NK-92 (cell line): ENCODE data around the gene NUP153.

ENCODE experiments used
- DNase-seq: peaks from one replicate; lab custom pipeline; 2025; ENCODE audit not compliant: unreplicated experiment; lab: John Stamatoyannopoulos, UW

The NUP153 gene

GRCh38 chr6:17672064-17672718 is 34.5 kb downstream of the NUP153 start:
- DNase-seq, result no peak

DNA sequence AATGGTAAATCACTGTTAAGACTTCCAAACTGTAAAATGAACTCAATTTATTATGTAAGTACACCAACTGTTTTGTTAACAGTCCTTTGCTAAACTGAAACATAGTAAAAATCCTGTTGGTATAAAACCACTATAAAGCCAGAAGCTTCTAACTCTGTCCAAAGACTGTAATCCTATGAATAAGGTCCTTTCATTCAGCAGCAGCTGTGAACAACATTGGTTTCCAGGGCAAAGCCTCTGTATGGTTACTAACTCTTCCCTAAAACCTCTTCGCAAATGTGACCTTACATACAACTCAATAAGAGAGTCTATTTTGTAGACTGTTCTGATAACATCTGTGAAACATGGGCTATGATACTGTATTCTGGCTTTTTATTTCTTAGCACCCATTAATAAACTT is 40.1 kb downstream of the NUP153 start:
- DNase-seq, result no peak

DNA sequence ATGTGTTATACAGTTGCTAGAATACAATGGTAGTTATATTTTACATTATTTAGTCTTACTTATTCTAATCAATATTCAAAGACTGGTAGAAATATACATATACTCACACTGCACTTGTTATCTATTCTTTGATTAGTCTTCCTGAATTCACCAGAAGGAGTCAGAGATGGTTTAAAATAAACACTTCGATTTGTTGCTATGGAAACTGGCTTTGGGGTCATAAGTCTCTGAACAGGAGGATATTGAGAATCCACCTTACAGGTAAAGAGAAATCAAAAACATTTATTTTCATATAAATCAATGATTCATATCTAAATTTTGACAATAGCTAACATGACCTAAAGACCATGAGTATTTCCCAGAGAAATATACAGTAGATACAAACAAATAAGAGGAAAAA is 41.6 kb downstream of the NUP153 start:
- no peak for DNase-seq

GRCh38 chr6:17663226-17663625 is 43.5 kb downstream of the NUP153 start:
- no peak for DNase-seq

DNA sequence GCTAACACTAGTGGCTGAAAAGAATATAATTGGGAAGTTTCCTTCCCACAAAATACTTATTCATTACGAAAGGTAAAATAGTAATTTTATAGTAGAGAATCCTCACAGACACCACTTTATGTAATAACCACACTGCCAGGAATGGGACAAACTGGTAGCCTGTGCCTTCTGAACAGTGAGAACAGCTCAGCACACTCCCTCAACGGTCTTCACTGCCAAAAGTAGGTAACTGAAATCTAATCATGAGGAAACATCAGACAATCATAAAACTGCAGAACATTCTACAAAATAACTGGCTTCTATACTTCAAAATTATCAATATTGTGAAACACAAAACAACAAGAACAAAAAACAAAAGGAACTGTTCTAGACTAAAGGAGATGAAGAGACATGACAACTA is 44.1 kb downstream of the NUP153 start:
- DNase-seq, result no peak

DNA sequence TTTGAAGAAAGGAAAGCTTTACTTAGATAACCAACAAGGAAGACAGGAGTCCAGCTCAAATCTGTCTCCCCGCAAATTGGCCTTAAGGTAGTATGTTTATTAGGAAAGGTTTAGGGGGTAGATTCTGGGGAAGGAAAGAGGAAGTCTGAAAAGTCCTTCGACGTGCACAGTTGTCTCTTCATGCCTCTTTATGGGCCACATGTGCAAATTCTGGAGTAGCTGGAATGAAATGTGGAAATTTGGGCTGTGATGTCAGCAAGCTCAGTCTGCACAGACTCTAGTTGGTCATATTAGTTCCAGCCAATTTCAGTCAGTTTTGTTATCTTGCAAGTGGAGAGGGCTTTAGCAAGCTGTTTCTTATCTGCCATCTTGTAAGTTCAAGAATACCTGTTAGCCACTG is 50.1 kb downstream of the NUP153 start:
- DNase-seq, result no peak

DNA sequence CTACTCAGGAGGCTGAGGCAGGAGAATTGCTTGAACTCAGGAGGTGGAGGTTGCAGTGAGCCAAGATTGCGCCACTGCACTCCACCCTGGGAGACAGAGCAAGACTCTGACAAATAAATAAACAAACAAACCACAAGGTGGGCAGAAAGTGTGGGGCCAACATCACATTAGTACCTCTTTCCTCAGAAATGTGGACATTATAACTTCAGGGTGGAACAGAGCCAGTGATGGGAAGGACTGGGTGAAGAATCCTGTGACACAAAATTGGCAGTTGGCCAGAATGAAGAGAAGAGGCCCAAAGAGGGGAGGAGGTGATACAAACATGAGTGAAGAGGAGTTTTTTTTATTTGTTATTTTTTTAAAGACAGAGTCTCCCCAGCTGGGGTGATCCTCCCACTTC is 50.6 kb downstream of the NUP153 start:
- DNase-seq, result no peak

- no peak for DNase-seq
Measured at GRCh38 chr6:17653198-17653882, 53.4 kb downstream of the NUP153 start.

GRCh38 chr6:17650656-17651309 is 55.9 kb downstream of the NUP153 start:
- DNase-seq, result no peak

DNA sequence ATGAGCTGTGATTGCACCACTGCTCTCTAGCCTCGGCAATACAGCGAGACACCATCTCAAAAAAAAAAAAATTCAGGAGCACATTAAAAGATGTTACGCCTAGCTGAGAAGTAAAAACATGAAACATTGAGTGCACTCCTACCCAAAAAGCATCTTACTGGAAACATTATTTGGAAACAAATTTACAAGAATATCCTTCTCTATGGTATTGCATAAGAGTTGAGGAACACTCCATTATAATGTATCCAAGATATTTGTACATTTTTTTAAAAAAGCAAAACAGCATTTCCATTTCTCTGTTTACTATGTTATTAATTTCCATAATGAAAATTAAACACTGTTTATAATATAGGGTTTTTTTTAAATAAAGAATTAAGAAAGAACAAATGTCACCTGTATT is 58.0 kb downstream of the NUP153 start:
- no peak for DNase-seq

DNA sequence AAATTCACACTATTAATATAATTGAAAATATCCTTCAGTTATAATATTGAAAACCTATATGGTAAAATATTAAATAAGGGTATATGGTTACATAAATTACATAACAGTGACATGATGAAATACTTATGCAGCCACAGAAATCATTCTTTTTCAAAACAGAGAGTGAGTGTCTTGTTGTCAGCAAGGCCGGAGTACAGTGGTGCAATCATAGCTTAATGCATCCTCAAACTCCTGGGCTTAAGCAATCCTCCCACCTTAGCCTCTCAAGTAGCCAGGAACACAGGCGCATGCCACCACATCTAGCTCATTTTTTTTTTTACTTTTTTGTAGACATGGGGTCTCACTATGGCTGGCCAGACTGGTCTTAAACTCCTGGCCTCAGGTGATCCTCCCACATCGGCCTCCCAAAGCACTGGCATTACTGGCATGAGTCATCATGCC is 66.2 kb downstream of the NUP153 start:
- DNase-seq, result no peak

DNA sequence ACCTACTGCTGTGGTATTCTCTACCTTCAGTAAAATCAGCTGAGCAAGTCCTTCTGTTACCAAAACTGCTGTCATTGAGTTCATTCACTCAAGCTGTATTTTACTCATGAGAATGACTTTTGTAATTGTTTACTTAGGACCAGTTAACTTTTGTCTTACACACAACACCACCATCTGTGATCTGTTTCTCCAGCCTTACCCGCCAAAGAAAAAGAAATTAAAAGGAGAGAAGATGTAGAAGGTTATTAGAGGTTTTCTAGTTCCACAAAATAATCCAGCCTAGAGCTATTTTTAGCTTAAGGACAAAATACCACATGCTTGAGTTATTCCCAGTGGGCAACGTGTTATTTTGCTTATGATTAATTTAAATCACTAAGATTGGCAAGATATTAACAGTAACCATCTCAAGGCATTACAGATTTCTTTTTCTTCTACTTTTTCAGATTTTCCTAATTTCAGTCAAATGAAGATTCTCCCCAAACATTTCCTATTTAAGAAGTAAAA is 68.5 kb downstream of the NUP153 start:
- DNase-seq, result no peak

DNA sequence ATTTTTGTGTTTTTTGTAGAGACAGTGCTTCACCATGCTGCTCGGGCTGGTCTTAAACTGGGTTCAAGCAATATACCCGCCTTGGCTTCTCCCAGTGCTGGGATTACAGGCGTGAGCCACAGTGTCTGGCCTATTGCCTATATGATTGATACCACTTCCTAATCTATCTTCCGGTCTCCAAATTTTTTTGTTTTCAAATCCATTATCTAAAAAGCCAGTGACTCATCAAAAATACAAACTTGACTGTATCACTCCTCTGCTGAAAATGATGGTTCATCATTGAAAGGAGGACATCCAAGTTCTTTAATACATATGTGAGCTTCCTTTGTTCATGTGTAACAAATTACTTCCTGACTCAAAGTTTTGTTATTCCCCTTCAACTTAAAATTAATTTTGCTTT is 71.2 kb downstream of the NUP153 start:
- DNase-seq, result no peak

DNA sequence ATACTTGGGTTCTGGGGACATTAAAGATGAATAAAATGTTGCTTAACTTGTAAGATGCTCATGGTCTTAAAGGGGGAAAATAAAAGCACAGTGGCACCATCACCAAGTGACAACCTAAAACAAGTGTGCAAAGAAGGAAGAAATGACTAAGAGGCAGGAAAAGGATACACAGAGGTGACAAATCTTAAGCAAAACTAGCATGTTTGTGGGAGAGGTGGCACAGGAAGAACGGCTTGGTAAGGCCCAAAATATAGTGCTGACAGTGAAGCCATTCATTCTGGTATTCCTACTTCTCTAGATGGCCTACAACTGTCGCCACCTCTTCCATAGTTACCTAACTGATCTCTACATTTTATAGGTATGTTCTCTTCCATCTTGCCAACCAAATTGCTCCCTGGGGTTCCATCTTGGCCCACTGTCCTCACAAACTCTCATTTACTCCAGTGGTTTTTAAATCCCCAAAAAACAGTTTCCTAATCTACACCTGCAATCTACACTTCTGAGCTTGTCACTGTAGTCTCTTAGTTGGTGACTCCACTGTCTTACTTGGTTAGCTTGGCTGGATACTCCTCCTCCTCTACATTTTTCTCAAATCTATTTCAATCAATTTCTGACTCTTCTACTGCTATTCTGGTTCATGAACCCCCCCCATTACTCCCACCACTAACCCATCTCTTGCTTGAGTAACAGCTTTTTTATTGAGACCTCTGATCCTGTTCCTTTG is 73.1 kb downstream of the NUP153 start:
- no peak for DNase-seq

DNA sequence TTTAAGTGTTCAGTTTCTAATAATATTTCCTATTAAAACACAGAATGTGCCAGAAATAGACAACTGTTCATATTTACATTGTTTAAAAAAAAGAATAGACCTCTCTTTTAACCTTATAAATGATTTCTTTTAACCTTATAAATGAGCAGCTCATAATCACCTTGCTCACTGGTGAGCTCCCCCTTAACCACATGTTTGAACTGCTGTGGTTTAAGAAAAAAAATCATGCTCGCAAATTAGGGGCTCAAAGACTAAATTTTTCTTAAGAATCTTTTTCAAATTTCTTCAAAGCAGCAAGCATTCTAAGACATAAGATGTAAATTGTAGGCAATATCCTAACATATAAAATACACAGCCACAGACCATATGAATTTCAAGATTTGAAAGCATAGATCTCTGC is 73.8 kb downstream of the NUP153 start:
- DNase-seq, result no peak

DNA sequence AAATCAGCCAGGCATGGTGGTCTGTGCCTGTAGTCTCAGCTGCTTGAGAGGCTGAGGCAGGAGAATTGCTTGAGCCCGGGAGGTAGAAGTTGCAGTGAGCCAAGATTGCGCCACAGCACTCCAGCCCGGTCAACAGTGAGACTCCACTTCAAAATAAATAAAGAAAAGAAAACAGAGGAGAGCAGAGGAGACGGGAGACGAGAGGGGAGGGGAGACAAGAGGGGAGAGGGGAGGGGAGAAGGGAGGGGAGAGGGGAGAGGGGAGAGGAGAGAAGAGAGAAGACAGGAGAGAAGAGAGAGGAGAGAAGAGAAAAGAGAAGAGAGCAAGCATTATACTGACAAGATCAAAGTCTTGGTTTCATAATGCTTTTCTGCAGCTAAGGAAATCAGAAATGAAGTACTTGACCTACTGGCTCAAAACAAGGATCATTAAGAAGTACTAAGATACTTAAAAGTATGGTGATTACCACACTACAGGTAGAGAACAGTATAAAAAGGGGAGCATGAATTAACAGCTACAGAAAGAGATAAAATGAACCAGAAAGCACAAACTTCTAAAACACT is 76.1 kb downstream of the NUP153 start:
- DNase-seq, result no peak

- no peak for DNase-seq
Measured at GRCh38 chr6:17629824-17630510, 76.8 kb downstream of the NUP153 start.

DNA sequence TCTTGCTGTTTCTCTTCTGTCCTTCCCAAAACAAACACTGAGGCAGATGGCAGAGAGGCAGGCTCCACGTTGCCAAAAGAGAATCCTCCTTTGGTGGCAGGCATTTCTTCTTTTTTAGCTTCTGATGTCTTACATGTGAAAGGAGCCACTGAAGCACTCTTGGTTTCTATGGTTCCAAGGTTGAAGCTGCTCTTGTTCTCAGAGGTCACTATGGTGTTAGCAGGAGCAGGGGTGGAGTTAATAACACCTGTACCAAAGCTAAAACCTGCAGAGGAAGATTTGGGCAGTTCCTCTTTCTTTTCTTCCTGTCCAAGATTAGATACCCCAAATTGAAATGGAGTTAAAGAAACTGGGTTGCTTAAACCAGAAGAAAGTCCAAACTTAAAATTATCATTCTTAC is 77.9 kb downstream of the NUP153 start:
- no peak for DNase-seq

GRCh38 chr6:17624396-17624795 is 82.3 kb downstream of the NUP153 start:
- no peak for DNase-seq

DNA sequence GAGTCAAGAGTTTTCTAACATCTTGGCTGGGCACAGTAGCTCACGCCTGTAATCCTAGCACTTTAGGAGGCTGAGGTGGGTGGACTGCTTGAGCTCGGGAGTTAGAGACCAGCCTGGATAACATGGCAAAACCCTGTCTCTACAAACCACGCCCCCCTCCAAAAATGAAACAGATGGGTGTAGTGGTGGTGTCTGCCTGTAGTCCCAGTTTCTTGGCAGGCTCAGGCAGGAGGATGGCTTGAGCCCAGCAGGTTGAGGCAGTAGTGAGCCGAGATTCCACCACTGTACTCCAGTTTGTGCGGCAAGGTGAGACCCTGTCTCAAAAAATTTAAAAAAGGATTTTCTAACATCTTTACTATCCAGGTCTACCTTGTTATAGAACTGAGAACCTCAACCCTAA is 84.6 kb downstream of the NUP153 start:
- DNase-seq, result no peak

DNA sequence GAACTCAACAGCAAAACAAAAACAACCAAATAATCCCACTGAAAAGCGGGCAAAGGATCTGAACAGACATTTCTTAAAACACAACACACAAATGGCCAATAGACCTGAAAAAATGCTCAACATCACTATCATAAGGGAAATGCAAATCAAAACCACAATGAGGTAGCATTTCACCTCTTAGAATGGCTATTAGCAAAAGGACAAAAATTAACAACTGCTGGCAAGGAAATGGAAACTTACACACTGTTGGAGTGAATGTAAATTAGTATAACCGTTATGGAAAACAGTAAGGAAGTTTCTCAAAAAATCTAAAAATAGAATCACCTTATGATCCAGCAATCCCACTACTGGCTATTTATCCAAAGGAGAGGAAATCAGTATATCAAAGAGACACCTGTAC is 85.7 kb downstream of the NUP153 start:
- no peak for DNase-seq
